Measurements from ENCODE around the gene KCTD16.

The KCTD16 gene

DNA sequence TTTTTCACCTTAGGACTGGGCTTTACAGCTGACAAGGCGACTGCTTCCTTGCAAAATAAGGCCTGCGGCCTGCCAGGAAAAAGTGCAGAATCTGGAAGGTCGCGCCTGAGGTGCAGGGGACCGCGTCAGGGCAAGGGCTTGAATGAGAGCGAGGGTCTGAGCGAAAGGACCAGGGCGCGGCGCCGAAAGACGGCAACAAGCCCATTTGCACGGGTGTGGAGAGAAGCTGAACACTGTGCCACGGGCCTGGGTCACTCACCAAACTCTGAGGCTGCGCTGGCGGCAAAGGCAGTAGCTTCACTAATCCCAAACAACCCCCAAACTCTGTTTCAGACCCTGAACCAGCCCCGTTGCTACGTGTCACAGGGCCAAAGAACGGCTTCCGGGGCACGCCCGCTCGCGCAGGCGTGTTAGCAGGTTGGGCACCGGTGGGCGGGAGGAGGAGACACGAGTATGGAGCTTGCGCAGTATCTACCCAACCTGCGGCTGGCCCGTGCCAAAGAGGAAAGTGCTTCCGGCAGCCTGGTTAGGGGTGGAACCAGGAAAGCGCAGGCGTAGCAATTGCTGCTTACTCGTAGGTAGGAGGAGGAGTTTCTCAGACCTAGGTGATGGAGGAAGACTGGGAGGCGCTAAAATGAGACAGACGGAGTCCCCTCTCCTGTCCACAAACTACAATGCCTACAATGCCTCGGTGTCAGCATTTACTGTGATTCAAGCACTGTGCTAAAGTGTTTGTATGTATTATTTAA is at the start of gene KCTD16, which contains the start of gene YIPF5:
Gene KCTD16, plus strand, starts transcription at position 598 of the 749 bp plus-strand sequence.
Gene YIPF5, minus strand, starts transcription at position 384 of the 749 bp plus-strand sequence. CDS start 704 bp downstream, outside the sequence.
- DNase-seq = peak; percentile 89 to 94 (median 92)

DNA sequence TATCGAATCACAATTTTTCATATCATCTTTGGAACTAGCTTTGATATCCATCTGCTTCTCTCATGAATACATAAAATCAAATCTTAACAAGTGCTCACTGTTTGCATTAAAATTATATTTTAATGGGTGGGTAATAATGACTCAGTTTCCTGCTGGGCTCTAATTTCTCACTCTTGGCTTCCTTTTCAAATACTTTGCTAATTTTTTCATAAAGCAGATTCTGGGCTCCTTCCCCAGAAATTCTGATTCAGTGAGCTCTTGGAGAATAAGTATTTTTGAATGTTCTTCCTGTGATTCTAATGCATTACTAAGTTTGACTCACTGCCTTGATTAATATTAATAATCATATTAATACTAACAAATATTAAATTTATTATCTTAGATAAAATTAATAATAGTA is 49.1 kb upstream of the KCTD16 start:
- no peak for DNase-seq

GRCh38 chr5:144122081-144122480 is 48.6 kb upstream of the KCTD16 start:
- no peak for DNase-seq

GRCh38 chr5:144122641-144123040 is 48.0 kb upstream of the KCTD16 start:
- no peak for DNase-seq

- DNase-seq = no peak
Measured at GRCh38 chr5:144125163-144125726, 45.4 kb upstream of the KCTD16 start.

- DNase-seq = no peak
Measured at GRCh38 chr5:144126707-144127106, 44.0 kb upstream of the KCTD16 start.

- DNase-seq = no peak
Measured at GRCh38 chr5:144128844-144129243, 41.8 kb upstream of the KCTD16 start.

GRCh38 chr5:144130306-144130705 is 40.4 kb upstream of the KCTD16 start:
- no peak for DNase-seq

DNA sequence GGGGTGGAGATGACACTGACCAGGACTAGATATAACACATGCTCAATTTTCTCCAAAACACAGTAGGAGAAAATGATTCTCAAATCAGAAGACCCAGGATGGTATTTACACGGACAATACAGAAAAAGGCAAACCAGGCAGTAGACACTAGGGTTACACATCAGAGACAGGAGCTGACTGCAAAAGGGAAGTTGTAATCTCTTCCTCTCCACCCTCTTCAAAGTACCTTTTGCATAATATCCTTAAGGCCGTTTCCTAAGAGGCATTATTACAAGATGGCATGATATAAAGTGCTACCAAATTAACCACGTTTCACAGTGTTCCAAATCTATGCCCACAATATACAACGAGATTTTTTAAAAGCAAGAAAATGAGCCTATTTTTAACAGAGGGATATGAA is 39.4 kb upstream of the KCTD16 start:
- no peak for DNase-seq

DNA sequence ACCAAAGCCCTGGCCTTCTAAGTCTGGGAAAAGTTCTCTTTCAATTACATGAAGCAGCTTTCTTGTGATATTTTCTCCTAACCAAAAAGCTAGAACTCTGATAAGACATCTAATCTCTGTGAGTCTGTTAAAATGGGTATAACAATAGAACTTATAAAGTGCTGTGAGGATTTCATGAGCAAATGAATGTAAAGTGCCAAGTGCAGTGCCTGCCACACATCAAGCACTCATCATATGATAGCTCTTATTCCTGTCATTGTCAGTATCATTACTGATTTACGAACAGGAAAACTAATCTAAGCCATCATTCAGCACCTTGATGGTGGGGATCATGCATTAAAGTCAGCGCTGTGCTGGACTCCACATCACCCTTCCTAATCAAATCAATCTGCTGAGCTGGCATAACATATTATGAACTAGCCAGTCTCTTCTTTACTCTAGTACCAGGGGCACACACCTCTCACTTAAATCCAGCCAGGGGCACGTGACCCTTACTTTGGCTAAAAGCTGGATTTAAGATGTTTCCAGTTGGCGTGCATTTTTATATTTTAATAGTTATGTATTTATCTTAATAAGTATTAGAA is 37.5 kb upstream of the KCTD16 start:
- no peak for DNase-seq

DNA sequence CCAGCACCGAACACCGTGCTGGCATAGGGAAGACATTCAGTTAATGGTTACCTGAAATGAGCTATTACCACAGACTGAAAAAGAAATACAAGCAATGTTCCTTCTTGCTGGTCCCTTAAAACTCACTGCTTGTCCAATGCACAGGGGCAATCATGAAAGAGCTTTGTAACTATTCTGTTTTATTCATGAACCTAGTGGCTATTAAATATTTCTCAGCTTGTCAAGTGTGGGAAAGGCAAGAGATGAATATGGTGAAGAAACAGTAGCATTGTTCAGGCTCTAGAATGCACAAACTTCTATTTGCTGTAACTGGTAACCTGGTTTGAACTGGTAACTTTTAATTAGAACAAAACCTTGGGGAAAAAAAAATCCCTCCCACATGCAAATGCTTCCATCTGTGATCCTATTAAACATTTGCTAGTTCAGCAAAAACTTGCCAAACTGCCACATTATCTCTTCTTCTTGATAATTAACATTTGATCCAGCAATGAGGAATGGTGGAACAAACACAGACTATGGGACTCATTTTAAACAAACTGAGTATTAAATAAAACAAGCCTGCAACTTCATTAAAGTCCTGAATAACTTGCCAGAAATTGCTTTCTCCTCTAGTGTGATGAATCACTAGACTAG is 36.4 kb upstream of the KCTD16 start:
- DNase-seq = no peak

DNA sequence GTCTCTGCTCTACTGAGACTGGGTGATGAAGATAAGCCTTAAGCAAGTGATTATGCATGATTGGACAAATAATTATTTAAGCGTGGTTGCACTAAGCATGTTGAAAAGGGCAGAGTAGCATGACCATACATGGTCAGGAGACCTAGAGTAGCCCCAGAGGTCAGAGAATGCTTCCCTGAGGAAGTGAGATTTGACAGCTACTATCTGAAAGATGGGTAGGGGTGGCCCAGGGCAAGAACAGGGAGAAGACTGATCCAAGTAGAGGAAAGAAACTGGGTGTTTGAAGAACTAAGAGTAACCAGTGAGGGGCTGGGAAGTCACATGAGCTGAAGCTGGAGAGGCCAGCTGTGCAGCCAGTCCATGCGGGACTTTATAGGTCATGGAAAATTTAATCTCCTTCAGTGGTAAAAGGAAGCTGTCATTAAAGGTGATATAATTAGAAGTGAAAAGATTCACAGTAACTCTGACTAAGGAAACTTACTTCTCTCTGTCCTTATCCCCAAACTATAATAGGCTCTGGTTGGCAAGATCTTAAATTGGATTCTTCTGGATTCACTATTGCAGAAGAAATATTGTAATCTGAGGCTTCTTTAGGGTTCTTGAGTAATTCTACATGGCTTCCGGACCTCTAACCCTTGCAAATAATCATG is 35.4 kb upstream of the KCTD16 start:
- no peak for DNase-seq

GRCh38 chr5:144139586-144139985 is 31.1 kb upstream of the KCTD16 start:
- no peak for DNase-seq

DNA sequence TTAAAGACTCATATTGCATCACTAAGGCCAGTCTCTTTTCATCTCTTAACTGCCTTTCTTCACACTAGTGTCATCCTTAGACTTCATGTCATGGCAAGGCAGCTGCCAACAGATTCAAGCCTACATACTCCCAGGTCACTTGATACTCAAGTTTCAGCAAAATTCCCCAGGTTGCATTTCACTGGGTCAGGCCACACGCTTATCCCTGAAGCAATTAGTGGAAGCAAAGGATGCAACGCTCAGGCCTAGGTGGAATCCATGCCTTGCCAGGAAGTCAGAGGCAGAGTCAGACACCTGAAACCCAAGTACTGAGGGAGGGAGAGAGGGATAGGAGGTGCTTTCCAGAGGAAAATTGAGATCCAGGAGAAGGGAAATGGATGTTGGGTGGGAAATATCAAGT is 29.1 kb upstream of the KCTD16 start:
- no peak for DNase-seq

GRCh38 chr5:144142139-144142823 is 28.4 kb upstream of the KCTD16 start:
- DNase-seq = no peak

DNA sequence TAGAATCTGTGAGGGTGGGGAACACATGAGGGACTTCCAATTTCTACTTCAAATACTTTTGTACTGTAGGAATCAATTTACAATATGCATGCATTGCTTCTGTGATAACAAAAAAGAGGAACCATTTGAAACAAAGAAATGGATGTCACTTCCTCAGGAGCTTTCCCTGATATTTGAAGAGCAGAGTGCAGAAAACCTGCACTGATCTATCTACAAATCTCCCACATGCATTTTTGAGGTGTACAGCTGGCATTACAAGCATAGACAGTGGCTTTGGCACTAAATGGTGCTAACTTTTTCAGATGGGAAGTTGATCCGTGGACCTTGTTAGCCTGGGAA is 27.9 kb upstream of the KCTD16 start:
- DNase-seq = no peak

DNA sequence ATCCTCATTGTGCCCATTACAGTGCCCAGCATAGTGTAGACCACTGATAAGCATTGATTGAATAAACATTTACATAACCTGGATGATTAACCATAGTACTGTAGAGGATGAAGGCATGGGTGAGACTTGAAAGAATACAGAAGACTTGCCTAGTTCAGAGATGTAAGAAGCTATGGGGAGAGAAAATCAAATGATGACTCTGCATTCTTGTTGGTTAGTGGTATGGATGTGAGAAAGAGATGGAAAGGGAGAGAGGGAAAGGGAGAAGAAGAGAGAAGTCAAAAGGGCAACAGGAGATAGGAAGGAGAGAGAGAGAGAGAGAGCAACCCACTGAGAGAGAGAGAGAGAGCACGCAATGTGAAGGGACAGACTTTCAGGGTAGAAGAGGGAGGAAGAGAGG is 27.0 kb upstream of the KCTD16 start:
- no peak for DNase-seq

DNA sequence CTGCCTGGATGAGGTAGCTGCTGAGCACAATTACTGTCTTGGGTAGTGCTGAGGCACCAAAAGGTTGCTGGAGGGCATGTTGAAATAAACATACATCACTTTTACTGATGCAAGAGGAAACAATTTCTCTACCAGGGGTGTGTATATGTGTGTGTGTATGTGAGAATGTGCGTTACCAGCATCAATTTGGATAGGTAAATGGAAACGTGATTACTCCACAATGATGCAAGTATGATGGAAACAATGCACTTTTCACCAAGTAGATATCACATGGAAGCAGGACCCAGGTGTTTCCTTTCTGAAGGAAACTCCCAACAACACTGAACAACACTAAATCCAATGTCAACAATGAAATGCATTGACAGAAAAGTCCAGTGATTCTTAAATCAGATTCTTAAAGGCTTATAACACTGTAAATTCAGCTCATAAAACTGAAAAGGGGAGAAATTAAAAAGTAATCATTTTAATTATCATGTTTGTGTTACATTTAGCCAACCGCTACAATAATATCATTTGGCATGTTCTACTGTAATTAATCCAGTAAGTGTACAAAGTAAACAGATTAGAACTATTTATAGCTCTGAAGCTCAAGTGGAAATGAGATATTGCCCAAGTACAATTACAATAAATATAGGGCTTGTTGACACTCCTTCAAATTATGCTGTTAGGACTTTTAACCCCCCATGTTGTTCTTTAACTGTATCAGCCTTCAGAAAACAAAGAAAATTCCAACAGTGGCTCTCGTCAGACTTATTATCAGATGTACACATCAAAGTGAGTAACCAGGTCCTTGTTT is 25.5 kb upstream of the KCTD16 start:
- DNase-seq = no peak

DNA sequence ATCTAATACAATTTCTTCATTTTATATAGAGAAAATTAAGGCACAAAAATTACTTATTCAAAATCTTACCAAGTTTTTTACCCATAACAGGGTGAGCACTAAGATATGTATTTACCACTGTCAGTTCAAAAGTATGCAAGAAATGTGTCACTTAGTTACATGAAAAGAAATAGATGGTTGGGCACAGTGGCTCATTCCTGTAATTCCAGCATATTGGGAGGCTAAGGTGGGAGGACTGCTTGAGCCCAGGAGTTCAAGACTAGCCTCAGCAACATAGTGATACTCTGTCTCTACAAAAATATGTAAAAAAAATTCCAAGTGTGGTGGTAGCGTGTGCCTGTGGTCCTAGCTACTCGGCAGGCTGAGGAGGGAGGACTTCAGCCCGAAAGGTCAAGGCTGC is 19.6 kb upstream of the KCTD16 start:
- no peak for DNase-seq

DNA sequence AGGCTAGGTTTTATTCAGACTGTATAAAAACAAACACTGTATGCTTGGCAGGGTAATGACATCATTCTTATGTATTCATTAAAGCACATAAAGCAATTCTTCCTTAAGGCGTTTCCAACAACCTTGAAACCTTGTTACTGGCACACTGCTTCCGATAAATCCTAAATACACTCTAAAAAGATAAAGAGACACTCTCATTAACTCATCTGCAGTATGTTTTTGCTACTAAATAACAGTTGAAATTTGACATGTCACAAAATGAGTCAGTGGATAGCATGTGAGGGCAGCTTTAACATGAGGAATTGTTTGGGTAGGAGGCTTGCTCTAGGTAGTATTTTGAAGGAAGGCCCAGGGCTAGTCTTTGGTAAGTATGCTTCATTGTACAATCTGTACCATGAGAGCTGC is 13.9 kb upstream of the KCTD16 start:
- no peak for DNase-seq

GRCh38 chr5:144162686-144163085 is 8.0 kb upstream of the KCTD16 start:
- DNase-seq = no peak

DNA sequence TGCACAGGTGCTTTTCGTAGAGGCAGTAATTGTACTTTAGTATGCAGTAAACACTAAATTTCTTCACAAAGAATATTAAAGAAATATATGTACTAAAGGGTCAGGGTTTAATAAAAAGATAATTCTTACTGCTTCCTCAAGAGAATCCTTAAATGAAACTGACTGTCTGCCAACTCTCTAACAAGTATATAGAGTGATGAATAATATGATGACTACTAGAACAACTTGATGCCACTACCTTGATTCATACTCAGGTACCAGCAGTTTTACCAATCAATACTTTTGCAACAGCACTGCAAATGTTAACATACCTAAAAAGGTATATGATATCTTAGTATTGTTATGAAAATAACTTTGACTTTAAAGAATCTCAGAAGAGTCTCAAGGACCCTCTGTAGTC is 4.0 kb upstream of the KCTD16 start:
- DNase-seq = no peak
